Uterus (tissue), 2 donors: ENCODE measurements around the gene DNASE1L1.
A peak's percentile ranks its signal among the peaks of the same experiment; 100 is the strongest.

Source experiments
- CTCF ChIP-seq, 4 experiments: fragments of 200-600 bp in 2 of 4; fragments of 450-650 bp in 2 of 4; sonication (generic) in 2 of 4; IDR thresholded peaks; one replicate each; pipeline ENCODE4 v1.5.1; 2016 to 2019; ENCODE audit warnings: antibody characterized with exemption in 4 of 4, mild to moderate bottlenecking in 2 of 4, moderate library complexity in 1 of 4
- POLR2A ChIP-seq, 2 donors: fragments of 450-650 bp; IDR thresholded peaks; one replicate each; pipeline ENCODE4 v1.6.1; 2016; ENCODE audit warnings: antibody characterized with exemption in 2 of 2, mild to moderate bottlenecking in 1 of 2, moderate library complexity in 1 of 2

GRCh38 chrX:154443992-154444754, 35.1 kb upstream of the DNASE1L1 start, which contains the start of gene FAM50A:
- TF ChIP-seq CTCF (IDR thresholded peaks at IDR 0.05) (peak in 2 of 4 experiments; percentile 4 to 12), POLR2A (IDR thresholded peaks at IDR 0.05) (peak; percentile 51 to 63)
